Mesendoderm (in vitro differentiated cells): ENCODE results near the gene FAS. TPM values are rescaled to one million over a fixed set of nuclear protein-coding genes. Genes with fewer than 3 reads are reported as not detected.

Source experiments
- DNase-seq: peaks from one replicate; pipeline ENCODE4 v3.0.0; 2013
- H2AK5ac ChIP-seq: 2 replicates; pipeline ENCODE4 v1.6.1; 2013; ENCODE audit warnings: low read length, inconsistent platforms
- H2BK120ac ChIP-seq: 2 replicates; pipeline ENCODE4 v1.6.1; 2013; ENCODE audit warnings: low read depth, mild to moderate bottlenecking, low read length, moderate library complexity, mixed read lengths
- H2BK15ac ChIP-seq: replicated peaks from 2 replicates; pipeline ENCODE4 v1.6.1; 2013; ENCODE audit warnings: low read depth, mild to moderate bottlenecking, moderate library complexity
- H2BK5ac ChIP-seq: 2 replicates; pipeline ENCODE4 v1.6.1; 2013; ENCODE audit warnings: low read length, inconsistent platforms
- H3K18ac ChIP-seq: 2 replicates; pipeline ENCODE4 v1.6.1; 2013; ENCODE audit warnings: mild to moderate bottlenecking, low read length, mixed read lengths
- H3K23ac ChIP-seq: one replicate; pipeline ENCODE4 v1.6.1; 2013; ENCODE audit warnings: low read length
- H3K27ac ChIP-seq: 2 replicates; pipeline ENCODE4 v1.5.1; 2013; ENCODE audit warnings: low read depth, mild to moderate bottlenecking, inconsistent platforms, low read length, moderate library complexity
- H3K27me3 ChIP-seq: 2 replicates; pipeline ENCODE4 v1.6.1; 2013; ENCODE audit warnings: low read length, control low read depth, mild to moderate bottlenecking, inconsistent platforms; ENCODE audit not compliant: insufficient read depth, poor library complexity
- H3K36me3 ChIP-seq: 2 replicates; pipeline ENCODE4 v1.6.1; 2013; ENCODE audit warnings: low read length, inconsistent platforms; ENCODE audit not compliant: control insufficient read depth, insufficient read depth
- H3K4ac ChIP-seq: one replicate; pipeline ENCODE4 v1.6.1; 2013; ENCODE audit warnings: low read depth, mild to moderate bottlenecking, low read length, moderate library complexity
- H3K4me1 ChIP-seq: 2 replicates; pipeline ENCODE4 v1.6.1; 2013; ENCODE audit warnings: low read depth, low read length, inconsistent platforms; ENCODE audit not compliant: control insufficient read depth
- H3K4me2 ChIP-seq: 2 replicates; pipeline ENCODE4 v1.6.1; 2013; ENCODE audit warnings: low read length
- H3K4me3 ChIP-seq: 2 replicates; pipeline ENCODE4 v1.5.1; 2013; ENCODE audit warnings: mild to moderate bottlenecking, low read length
- H3K56ac ChIP-seq: one replicate; pipeline ENCODE4 v1.6.1; 2013; ENCODE audit warnings: low read length
- H3K79me1 ChIP-seq: 2 replicates; pipeline ENCODE4 v1.6.1; 2013; ENCODE audit warnings: low read length, inconsistent platforms
- H3K79me2 ChIP-seq: 2 replicates; pipeline ENCODE4 v1.6.1; 2013; ENCODE audit warnings: mild to moderate bottlenecking, low read length; ENCODE audit not compliant: control insufficient read depth, insufficient read depth
- H3K9ac ChIP-seq: 2 replicates; pipeline ENCODE4 v1.6.1; 2013; ENCODE audit warnings: low read length, inconsistent platforms
- H4K5ac ChIP-seq: one replicate; pipeline ENCODE4 v1.6.1; 2013; ENCODE audit warnings: low read length
- H4K8ac ChIP-seq: one replicate; pipeline ENCODE4 v1.6.1; 2013; ENCODE audit warnings: low read depth, mild to moderate bottlenecking, control low read depth, low read length, moderate library complexity
- WGBS: extraction: QIAGEN DNeasy Blood & Tissue Kit; methylation state at CpG from one replicate; pipeline ENCODE4 v1.1.7; 2013; ENCODE audit warnings: low lambda C conversion rate, missing lambda C conversion rate; ENCODE audit not compliant: insufficient coverage; ENCODE audit errors: extremely low coverage; 5-methylcytosine and 5-hydroxymethylcytosine counted together
- polyA plus RNA-seq, 2 experiments: library from polyadenylated mRNA; stranded (reverse); fragments of 200-250 nt; gene quantifications; one replicate each; pipeline ENCODE4 v1.2.3, GENCODE V29; 2013

FAS gene
- polyA plus RNA-seq (2013, experiment 1 of 2): 0.66 TPM
- polyA plus RNA-seq (2013, experiment 2 of 2): 0.88 TPM

- no peak within 1 kb of the TSS for H2BK5ac ChIP-seq
- no peak within 1 kb of the TSS for H2AK5ac ChIP-seq
- no peaks in the 10 kb centered on the region for H3K79me1 ChIP-seq
- no CpG with 5 or more reads among the region's 51 CpGs for WGBS
- H3K27ac ChIP-seq: no peak within 1 kb of the TSS
- H4K5ac ChIP-seq: no peak within 1 kb of the TSS
- H2BK120ac ChIP-seq: no peak within 1 kb of the TSS
- H3K36me3 ChIP-seq: no peaks in the 10 kb centered on the region
- H3K4me3 ChIP-seq: peak within 1 kb of the TSS; percentile 24
- no peak within 1 kb of the TSS for H4K8ac ChIP-seq
- H3K79me2 ChIP-seq: no peaks in the 10 kb centered on the region
- H3K4ac ChIP-seq: no peak within 1 kb of the TSS
- H3K27me3 ChIP-seq: no peaks in the 10 kb centered on the region
- peaks cover 2% of the 10 kb centered on the region for H3K4me1 ChIP-seq
- peak within 1 kb of the TSS; percentile 73 for H3K56ac ChIP-seq
- peak; percentile 53 for DNase-seq
- peak within 1 kb of the TSS; percentile 54 for H3K18ac ChIP-seq
- H2BK15ac ChIP-seq: no peak within 1 kb of the TSS
- H3K23ac ChIP-seq: peak within 1 kb of the TSS; percentile 87
- H3K9ac ChIP-seq: peak within 1 kb of the TSS; percentile 56
- H3K4me2 ChIP-seq: peak within 1 kb of the TSS; percentile 59
Measured at GRCh38 chr10:88990384-88991160, at the start of gene FAS. Gene FAS, plus strand, starts transcription at chr10:88990798. Its CDS starts 79 bp downstream, at chr10:88990877.

DNA sequence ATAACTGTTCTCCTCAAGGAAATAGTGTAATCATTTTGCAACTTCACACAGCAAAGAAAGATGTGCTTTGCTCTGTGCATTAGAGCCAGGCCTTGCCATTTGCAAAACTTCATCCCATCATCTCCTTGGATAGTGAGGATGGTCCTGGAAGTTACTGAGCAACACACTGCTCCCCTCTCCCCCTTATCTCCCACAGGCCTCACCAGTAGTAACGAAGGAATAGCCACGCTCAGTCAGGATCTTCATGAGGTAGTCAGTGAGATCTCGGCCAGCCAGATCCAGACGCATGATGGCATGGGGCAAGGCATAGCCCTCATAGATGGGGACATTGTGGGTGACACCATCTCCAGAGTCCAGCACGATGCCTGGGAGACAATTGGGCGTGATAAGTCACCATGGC lies 49.6 kb upstream of the FAS start:
- H3K9ac ChIP-seq: no peak overlapping the region
- no peaks in the 10 kb centered on the region for H3K4me1 ChIP-seq
- H4K8ac ChIP-seq: no peak overlapping the region
- H3K18ac ChIP-seq: no peak overlapping the region
- H2BK120ac ChIP-seq: no peak overlapping the region
- no peak overlapping the region for H2BK15ac ChIP-seq
- no peaks in the 10 kb centered on the region for H3K27me3 ChIP-seq
- no peaks in the 10 kb centered on the region for H3K79me2 ChIP-seq
- no peak overlapping the region for H3K4me3 ChIP-seq
- no peaks in the 10 kb centered on the region for H3K36me3 ChIP-seq
- H3K27ac ChIP-seq: no peak overlapping the region
- no peak overlapping the region for H3K23ac ChIP-seq
- H4K5ac ChIP-seq: no peak overlapping the region
- no CpG with 5 or more reads among the region's 6 CpGs for WGBS
- no peaks in the 10 kb centered on the region for H3K79me1 ChIP-seq
- H3K56ac ChIP-seq: no peak overlapping the region
- H3K4ac ChIP-seq: no peak overlapping the region
- no peak overlapping the region for H2BK5ac ChIP-seq
- no peak overlapping the region for H3K4me2 ChIP-seq
- DNase-seq: no peak
- H2AK5ac ChIP-seq: no peak overlapping the region

DNA sequence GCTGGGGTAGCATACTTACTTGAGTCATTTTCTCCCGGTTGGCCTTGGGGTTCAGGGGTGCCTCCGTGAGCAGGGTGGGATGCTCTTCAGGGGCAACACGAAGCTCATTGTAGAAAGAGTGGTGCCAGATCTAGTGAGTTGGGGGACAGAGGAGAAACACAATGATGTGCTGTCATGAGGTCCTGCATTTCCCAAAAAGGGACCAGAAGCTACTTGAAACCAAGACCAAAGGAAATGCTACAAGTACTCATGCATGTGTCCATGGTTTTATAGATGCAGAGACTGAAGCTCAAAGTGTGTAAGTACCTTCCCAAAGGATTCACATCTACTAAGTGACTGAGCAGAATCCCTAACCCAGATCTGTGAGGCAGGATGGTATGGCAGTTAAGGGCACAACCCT lies 46.8 kb upstream of the FAS start:
- Histone ChIP-seq H3K4ac (no peak overlapping the region), H2AK5ac (no peak overlapping the region), H3K79me2 (no peaks in the 10 kb centered on the region), H3K4me1 (no peaks in the 10 kb centered on the region), H3K23ac (no peak overlapping the region), H4K5ac (no peak overlapping the region), H3K4me2 (no peak overlapping the region), H2BK5ac (no peak overlapping the region), H3K27me3 (no peaks in the 10 kb centered on the region), H3K79me1 (no peaks in the 10 kb centered on the region), H3K27ac (no peak overlapping the region), H3K18ac (no peak overlapping the region), H3K56ac (no peak overlapping the region), H3K4me3 (no peak overlapping the region), H4K8ac (no peak overlapping the region), H2BK15ac (no peak overlapping the region), H3K9ac (no peak overlapping the region), H3K36me3 (no peaks in the 10 kb centered on the region), H2BK120ac (no peak overlapping the region)
- WGBS: no CpG with 5 or more reads among the region's 3 CpGs
- DNase-seq: no peak

- H2AK5ac ChIP-seq: no peak overlapping the region
- no peaks in the 10 kb centered on the region for H3K36me3 ChIP-seq
- H3K27ac ChIP-seq: no peak overlapping the region
- no peaks in the 10 kb centered on the region for H3K79me1 ChIP-seq
- H4K8ac ChIP-seq: no peak overlapping the region
- WGBS: no CpG with 5 or more reads among the region's 3 CpGs
- H3K79me2 ChIP-seq: no peaks in the 10 kb centered on the region
- H3K4me1 ChIP-seq: no peaks in the 10 kb centered on the region
- H3K4me2 ChIP-seq: no peak overlapping the region
- no peak overlapping the region for H4K5ac ChIP-seq
- H2BK120ac ChIP-seq: no peak overlapping the region
- no peak overlapping the region for H2BK15ac ChIP-seq
- no peak for DNase-seq
- no peak overlapping the region for H3K56ac ChIP-seq
- no peak overlapping the region for H3K9ac ChIP-seq
- no peak overlapping the region for H2BK5ac ChIP-seq
- no peak overlapping the region for H3K4me3 ChIP-seq
- no peak overlapping the region for H3K23ac ChIP-seq
- no peak overlapping the region for H3K4ac ChIP-seq
- H3K18ac ChIP-seq: no peak overlapping the region
- no peaks in the 10 kb centered on the region for H3K27me3 ChIP-seq
Measured at GRCh38 chr10:88944813-88945212, 45.8 kb upstream of the FAS start.

- H2AK5ac ChIP-seq: no peak overlapping the region
- no peak overlapping the region for H2BK5ac ChIP-seq
- DNase-seq: no peak
- no peaks in the 10 kb centered on the region for H3K36me3 ChIP-seq
- H3K27me3 ChIP-seq: no peaks in the 10 kb centered on the region
- no peak overlapping the region for H4K8ac ChIP-seq
- no peak overlapping the region for H3K56ac ChIP-seq
- H2BK120ac ChIP-seq: no peak overlapping the region
- no peak overlapping the region for H3K4me2 ChIP-seq
- no peak overlapping the region for H3K27ac ChIP-seq
- no peaks in the 10 kb centered on the region for H3K79me2 ChIP-seq
- H3K4me3 ChIP-seq: no peak overlapping the region
- no peak overlapping the region for H4K5ac ChIP-seq
- no peaks in the 10 kb centered on the region for H3K4me1 ChIP-seq
- H3K4ac ChIP-seq: no peak overlapping the region
- no peaks in the 10 kb centered on the region for H3K79me1 ChIP-seq
- H3K18ac ChIP-seq: no peak overlapping the region
- no peak overlapping the region for H2BK15ac ChIP-seq
- no peak overlapping the region for H3K23ac ChIP-seq
- no peak overlapping the region for H3K9ac ChIP-seq
- no CpG with 5 or more reads among the region's 1 CpG for WGBS
Measured at GRCh38 chr10:88946200-88946599, 44.4 kb upstream of the FAS start.
